ENCODE results near the gene NELFA.

NELFA gene

GRCh38 chr4:1981251-1982058 lies 27.3 kb downstream of the NELFA start:
- no peak for DNase-seq

DNA sequence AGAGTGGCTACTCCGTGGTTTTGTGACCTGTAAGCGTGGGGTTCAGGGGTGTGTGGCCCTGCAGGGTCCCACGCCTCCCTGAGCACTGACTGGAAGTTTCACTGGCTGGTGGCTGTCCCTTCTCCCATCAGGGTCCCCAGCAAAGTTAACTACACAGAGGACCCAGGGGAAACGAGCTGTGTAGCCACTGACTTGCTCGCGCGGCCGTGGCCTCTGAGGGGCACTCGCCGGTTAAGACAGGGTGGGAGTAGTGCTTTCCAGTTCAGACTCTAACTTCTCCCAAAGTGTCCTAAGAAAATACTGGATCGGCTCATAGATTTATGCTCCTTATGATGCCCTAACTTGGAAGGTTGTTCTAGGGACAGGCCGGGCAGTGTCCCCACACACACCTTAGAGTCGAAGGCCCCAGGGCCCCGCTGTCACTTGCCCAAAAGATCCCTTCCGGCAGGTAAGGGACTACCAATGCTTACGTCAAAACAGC lies 28.2 kb downstream of the NELFA start:
- DNase-seq: no peak

DNA sequence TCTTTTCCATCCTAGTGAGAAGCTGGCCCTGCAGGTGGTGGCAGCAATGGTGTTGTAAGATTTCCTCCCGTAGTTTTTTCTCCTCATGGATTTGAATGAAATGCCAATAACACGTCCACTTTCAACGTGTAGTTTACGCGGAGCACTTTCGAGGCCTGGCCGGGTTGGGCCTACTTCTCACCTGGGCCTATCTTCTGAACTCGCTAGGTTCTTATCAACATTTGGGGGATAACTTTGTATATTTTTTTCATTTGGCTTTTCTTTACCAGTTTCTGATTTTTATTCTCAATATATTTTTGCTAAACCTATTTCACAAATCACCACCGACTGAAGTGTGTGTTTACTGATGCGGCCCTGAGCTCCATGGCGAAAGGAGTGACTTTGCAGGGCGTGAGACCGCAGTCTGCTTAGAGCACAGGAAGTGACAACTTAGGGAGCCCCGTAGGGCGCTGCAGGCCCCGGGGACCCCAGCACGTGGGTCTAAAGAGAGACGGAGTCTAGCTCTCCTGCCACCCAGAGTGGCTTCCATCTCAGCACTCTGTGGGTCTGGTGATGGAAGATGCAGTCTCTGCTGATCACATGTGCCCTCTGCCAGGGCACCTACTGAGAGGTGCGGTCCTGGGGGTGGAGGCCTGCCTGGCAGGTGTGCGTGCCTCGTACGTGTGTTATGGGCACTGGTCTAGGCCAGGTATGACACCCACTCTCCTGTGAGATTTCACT lies 29.1 kb downstream of the NELFA start:
- DNase-seq: no peak

DNA sequence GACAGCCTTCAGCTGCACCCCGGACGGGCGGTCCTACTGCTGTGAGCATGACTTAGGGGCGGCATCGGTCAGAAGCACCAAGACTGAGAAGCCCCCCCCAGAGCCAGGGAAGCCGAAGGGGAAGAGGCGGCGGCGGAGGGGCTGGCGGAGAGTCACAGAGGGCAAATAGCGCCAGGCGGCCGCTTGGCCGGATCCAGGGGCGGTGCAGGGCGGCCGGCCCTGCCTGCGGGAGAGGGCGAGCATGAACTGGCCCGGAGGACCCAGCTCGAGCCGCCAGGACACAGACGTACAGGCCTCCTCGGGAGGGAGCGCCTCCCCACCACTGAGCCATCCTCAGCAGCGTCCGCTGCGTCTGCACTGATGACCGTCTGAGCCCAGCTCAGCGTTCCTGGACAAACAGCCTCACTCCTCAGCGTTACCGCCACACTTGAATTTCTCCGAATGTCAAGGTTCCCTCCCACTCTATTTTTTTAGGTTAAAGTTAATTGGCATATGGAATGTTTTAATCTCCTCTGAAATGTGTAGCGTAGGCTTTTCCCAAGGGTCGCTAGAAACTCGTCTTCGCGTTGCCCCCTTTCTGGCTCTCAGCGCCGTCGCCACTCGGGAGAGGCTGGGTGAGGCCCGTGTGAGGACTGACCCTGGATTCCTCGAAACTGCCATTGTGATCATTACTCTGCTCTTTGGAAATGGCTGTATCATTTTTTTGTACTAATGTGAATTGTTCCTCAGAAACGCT lies 29.9 kb downstream of the NELFA start:
- no peak for DNase-seq

DNA sequence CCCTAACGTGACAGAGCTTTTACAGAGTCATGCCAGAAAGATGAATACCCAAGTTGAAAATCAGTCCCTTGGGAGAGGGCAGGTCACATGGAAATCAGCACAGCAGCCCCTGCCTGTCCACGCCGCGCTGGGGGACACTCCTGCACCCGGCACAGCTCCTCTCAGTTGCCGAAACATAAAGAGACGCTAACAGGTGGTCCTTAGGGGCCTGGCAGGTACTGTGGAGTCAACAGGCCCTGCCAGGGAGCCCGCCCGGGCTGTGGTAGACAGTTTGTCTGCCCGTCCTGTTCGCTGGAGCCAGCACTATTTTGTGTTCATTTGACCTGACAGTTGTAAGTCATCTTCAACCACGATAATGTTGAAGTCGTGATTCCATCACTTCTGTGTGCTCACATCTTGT lies 30.5 kb downstream of the NELFA start:
- DNase-seq: no peak

DNA sequence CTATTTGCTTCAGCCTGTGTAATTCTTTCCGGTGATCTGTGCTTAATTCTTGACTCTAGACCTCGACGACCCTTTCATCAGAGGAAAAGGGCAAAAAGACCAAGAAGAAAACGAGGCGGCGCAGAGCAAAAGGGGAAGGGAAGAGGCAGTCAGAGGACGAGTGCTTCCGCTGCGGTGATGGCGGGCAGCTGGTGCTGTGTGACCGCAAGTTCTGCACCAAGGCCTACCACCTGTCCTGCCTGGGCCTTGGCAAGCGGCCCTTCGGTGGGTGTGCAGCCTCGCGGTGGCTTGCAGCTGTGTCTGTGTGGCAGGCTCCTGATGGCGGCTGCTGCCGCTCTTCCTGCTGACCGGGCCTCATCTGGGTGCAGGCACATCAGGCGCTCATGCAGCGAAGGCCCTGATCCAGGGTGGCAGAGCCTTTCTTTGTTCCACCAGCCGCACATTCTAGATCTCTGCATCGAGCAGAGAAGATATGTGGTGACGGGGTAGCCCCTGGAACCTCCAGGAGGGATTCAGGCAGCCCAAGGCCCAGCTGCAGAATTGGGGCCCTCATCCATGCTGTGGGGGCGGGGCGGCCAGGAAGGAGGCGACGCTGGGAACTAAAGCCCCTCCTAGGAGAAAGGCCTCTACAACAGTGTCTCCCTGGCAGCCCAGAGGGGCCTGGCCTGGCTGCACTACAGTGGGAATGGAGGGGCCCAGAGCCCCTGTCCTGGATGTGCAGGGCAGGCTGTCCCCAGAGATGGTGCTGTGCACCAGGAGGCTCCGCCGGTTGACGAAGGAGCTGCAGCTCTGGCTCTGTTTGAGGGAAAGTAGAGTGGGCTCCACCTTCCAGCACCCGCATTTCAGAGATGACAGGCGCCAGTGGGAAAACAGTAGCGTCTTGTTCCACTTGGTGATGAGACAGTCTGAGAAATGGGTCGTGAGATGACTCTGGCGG lies 32.1 kb downstream of the NELFA start:
- peak; percentile 63 for DNase-seq

- DNase-seq: no peak
These were observed 32.9 kb downstream of the NELFA start for GRCh38 chr4:1975880-1976279.

GRCh38 chr4:1975391-1975801 lies 33.4 kb downstream of the NELFA start:
- DNase-seq: no peak

GRCh38 chr4:1974840-1975239 lies 33.9 kb downstream of the NELFA start:
- DNase-seq: no peak

GRCh38 chr4:1973661-1974060 lies 35.1 kb downstream of the NELFA start:
- no peak for DNase-seq

DNA sequence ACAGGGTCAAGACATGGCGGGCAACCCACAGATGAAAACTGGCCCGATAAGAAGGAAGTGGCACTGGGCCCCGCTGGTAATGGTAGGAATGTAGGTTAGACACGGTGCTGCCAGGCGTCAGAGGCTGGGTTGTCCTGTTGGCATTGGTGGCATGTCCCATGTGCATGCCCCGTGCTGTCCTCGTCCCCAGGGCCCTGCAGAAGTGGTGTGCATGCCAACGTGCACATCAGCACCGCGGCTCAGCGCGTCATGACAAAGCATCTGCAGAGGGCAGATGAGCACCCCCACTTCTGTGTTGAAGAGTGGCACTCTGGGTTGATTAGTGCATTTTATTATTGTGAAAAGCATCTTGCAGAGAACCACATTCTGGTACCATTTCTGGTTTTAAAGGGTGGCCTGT lies 35.6 kb downstream of the NELFA start:
- no peak for DNase-seq

- DNase-seq: no peak
These were observed 36.4 kb downstream of the NELFA start for GRCh38 chr4:1972414-1972813.

DNA sequence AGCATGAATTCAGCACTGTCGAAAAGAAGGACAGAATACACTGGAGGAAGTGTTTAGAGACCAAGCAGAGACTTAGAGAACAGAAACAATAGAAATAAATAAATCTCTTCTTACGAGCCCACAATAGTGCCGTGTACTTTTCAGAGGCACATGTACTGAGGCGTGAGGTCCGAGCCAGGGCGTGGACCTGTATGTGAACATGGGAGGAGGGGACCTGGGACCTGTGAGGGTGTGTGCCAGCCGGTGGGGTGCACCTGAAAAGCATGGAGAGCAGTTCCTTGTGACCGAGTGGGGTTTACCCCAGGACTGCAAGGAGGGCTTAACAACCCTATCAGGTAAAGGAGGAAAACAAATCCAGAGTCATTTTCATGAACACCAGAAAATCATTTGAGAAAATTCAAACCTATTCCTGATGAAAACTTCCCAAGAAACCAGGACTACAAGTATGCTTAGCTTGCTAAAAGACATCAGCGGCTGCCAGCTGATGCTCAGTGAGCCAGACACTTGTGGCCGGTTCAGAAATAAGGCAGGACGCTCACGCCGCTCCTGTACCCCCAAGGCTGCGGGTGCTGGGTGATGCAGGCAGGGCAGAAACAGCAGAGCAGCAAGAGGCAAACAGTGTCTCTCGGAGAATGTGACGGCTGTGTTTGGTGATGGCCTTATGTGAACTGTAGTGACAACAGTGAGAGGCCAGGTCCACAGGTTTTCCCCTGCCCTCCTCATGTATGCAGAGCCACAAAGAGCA lies 37.1 kb downstream of the NELFA start:
- DNase-seq: no peak

DNA sequence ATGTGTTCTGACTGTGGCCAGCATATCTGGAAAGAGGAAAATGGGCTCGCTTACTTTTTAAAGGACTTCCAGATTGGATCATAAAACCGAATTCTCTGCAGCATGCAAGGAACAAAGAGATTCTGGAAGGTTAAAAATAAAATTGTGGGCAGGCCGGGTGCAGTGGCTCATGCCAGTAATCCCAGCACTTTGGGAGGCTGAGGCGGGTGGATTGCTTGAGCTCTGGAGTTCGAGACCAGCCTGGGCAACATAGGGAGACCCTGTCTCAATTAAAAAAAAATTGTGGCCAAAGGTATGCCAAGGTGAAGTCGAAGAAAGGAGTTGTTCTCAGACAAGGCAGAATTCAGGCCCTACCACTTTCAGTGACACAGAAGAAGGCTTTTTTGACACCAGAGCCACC lies 37.8 kb downstream of the NELFA start:
- DNase-seq: no peak

DNA sequence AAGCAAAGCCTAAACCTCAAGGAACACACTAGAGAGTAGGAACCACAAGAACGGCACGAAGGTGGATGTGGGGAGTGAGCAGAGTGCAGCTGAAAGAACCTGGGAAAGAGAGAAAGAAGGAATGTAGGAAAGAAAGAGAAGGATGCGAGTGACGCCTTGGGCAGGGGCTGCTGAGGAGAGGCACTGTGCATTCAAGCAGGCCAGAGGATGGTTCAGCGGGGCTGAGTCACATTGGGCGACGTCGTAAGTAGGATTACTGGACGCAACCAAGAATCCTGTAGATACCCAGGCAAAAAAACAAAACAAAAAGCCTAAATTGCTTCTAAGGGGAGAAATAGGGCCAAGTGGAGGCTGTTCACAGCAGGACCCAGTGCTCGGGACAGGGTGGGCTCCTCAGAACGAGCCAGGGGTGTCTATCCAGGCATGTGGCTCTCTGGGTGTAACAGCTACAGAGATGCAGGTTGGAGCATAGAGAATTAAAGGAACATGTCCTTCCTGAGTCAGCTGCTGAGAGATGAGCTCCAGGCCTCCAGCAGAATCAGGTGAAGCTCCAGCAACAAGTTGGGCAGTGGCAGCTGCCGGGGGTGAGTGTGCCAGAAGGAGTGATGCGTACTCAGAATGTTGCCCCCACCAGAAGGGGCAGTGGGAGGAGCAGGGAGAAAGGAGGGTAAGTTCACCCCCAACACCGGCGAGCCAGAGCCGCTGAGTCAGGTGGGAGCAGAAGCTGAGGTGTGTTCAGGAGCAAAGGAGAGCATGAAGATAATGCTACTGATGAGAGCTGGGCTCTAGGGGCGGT lies 38.6 kb downstream of the NELFA start:
- DNase-seq: no peak

GRCh38 chr4:1968686-1969295 lies 40.0 kb downstream of the NELFA start:
- no peak for DNase-seq

GRCh38 chr4:1967512-1968149 lies 41.1 kb downstream of the NELFA start:
- no peak for DNase-seq

DNA sequence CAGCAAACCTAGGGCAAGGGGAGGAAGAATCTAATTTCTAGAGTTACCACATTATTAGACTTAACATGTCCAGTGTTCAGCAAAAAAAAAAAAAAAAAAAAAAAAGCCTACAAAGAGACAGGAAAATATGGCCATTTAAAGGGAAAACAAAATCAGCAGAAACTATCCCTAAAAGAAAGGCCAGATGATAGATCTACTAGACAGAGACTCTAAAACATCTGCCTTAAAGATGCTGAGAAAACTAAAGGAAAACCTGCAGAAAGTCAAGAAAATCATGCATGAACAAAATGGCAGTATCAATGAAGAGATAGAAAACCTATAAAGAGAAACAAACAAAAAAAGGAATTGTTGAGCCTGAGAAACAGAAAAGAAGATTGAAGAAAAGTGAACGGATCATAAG lies 43.8 kb downstream of the NELFA start:
- no peak for DNase-seq

GRCh38 chr4:1964443-1964842 lies 44.3 kb downstream of the NELFA start:
- no peak for DNase-seq

- no peak for DNase-seq
These were observed 45.8 kb downstream of the NELFA start for GRCh38 chr4:1962980-1963379.
